ENCODE measurements around the gene DYNC1H1.

DNA sequence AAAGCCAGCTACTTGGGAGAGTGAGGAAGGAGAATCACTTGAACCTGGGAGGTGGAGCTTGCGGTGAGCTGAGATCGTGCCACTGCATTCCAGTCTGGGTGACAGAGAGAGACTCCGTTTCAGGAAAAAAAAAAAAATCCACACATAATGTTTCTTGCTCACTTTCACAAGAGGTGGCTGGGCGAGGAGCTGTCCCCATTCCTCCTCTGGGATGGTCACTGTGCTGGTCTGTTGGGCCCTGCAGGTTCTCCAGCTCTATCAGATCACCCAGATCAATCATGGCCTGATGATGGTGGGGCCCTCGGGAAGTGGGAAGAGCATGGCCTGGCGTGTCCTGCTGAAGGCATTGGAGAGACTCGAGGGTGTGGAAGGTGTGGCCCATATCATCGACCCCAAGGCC, 47.3 kb downstream of the DYNC1H1 start:
- no peak for TF ChIP-seq CTCF (IDR thresholded peaks at IDR 0.05)
- TF ChIP-seq ZFX (IDR thresholded peaks at IDR 0.05; ENCODE audit: borderline replicate concordance), result no peak

Measured in 22Rv1 (cell line).